ENCODE results near the gene SMOC2.

Gene SMOC2

DNA sequence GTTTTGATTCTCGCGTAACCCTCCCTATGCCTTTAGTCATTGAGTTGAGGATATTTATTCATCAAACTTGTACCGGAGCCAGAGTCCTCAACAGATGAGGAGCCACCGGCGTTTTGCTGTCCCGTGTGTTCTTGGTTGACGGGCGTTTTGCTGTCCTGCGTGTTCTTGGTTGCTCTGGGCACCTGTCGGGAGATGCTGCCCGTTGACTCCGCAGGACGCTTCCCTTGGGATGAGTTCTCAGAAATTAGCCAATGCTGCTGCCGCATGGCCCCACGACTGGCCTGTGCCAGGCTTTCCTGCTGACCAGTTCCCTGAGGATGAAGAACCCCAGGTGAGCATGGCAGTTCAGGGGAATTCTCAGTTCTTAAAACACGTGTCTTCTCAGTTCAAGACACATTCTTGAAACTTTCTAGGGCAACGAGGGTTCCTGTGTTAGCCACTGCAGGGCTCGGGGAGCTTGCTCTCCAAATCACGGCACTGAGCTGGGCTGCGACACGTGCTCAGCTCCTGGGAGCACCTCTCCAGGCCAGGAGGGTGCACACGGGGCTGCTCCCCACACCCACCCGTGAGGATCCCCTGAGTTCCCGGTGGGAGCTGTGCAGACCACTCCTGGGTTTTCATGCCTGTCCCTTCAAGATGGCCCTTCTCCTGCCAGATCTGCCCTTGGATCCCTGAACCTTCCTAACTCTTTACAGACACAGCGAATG, 265.6 kb downstream of the SMOC2 start:
- POLR2A ChIA-PET = no interaction called here
- no peak overlapping the region for H3K4me3 ChIP-seq (ENCODE audit: low read depth, low read length)
- no peaks in the 10 kb centered on the region for H3K4me1 ChIP-seq (ENCODE audit: control insufficient read depth, insufficient read depth, low read length)
- CTCF ChIA-PET = no interaction called here
- no peaks in the 10 kb centered on the region for H3K36me3 ChIP-seq (ENCODE audit: control insufficient read depth in 2 of 2, insufficient read depth in 1 of 2, low read length in 2 of 2)
- no peaks in the 10 kb centered on the region for H3K9me3 ChIP-seq (ENCODE audit: control insufficient read depth, insufficient read depth, low read depth, low read length)
- no peak overlapping the region for H3K27ac ChIP-seq (ENCODE audit: extremely low read depth, low read depth, low read length)
- TF ChIP-seq, protein P1, sequence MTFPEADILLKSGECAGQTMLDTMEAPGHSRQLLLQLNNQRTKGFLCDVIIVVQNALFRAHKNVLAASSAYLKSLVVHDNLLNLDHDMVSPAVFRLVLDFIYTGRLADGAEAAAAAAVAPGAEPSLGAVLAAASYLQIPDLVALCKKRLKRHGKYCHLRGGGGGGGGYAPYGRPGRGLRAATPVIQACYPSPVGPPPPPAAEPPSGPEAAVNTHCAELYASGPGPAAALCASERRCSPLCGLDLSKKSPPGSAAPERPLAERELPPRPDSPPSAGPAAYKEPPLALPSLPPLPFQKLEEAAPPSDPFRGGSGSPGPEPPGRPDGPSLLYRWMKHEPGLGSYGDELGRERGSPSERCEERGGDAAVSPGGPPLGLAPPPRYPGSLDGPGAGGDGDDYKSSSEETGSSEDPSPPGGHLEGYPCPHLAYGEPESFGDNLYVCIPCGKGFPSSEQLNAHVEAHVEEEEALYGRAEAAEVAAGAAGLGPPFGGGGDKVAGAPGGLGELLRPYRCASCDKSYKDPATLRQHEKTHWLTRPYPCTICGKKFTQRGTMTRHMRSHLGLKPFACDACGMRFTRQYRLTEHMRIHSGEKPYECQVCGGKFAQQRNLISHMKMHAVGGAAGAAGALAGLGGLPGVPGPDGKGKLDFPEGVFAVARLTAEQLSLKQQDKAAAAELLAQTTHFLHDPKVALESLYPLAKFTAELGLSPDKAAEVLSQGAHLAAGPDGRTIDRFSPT (tag by site-specific recombination; IDR thresholded peaks at IDR 0.05) = no peak
- TF ChIP-seq ZNF10 (tag by site-specific recombination; IDR thresholded peaks at IDR 0.05) = no peak
- no peak for TF ChIP-seq ZNF521 (tag by site-specific recombination; IDR thresholded peaks at IDR 0.05)
- TF ChIP-seq ZNF623 (tag by site-specific recombination; IDR thresholded peaks at IDR 0.05) = no peak
- TF ChIP-seq ZBTB21 (tag by site-specific recombination; IDR thresholded peaks at IDR 0.05) = no peak
- TF ChIP-seq MZF1 (tag by site-specific recombination; IDR thresholded peaks at IDR 0.05; ENCODE audit: borderline replicate concordance) = no peak
- TF ChIP-seq ZNF324 (tag by site-specific recombination; IDR thresholded peaks at IDR 0.05) = no peak
- no peak for TF ChIP-seq ZNF670 (tag by site-specific recombination; IDR thresholded peaks at IDR 0.05; ENCODE audit: low read depth)
- TF ChIP-seq, protein P2, sequence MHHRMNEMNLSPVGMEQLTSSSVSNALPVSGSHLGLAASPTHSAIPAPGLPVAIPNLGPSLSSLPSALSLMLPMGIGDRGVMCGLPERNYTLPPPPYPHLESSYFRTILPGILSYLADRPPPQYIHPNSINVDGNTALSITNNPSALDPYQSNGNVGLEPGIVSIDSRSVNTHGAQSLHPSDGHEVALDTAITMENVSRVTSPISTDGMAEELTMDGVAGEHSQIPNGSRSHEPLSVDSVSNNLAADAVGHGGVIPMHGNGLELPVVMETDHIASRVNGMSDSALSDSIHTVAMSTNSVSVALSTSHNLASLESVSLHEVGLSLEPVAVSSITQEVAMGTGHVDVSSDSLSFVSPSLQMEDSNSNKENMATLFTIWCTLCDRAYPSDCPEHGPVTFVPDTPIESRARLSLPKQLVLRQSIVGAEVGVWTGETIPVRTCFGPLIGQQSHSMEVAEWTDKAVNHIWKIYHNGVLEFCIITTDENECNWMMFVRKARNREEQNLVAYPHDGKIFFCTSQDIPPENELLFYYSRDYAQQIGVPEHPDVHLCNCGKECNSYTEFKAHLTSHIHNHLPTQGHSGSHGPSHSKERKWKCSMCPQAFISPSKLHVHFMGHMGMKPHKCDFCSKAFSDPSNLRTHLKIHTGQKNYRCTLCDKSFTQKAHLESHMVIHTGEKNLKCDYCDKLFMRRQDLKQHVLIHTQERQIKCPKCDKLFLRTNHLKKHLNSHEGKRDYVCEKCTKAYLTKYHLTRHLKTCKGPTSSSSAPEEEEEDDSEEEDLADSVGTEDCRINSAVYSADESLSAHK (tag by site-specific recombination; IDR thresholded peaks at IDR 0.05) = no peak
- TF ChIP-seq ZNF654 (tag by site-specific recombination; IDR thresholded peaks at IDR 0.05; ENCODE audit: low read depth) = no peak
- no peak for TF ChIP-seq ZNF157 (tag by site-specific recombination; IDR thresholded peaks at IDR 0.05)
- no peak for TF ChIP-seq ZBTB20 (tag by site-specific recombination; IDR thresholded peaks at IDR 0.05)
- no peak for TF ChIP-seq ZNF530 (tag by site-specific recombination; IDR thresholded peaks at IDR 0.05; ENCODE audit: low read depth)
- no peak for TF ChIP-seq MEIS1 (CRISPR knock-in tag; IDR thresholded peaks at IDR 0.05; ENCODE audit: borderline replicate concordance)

DNA sequence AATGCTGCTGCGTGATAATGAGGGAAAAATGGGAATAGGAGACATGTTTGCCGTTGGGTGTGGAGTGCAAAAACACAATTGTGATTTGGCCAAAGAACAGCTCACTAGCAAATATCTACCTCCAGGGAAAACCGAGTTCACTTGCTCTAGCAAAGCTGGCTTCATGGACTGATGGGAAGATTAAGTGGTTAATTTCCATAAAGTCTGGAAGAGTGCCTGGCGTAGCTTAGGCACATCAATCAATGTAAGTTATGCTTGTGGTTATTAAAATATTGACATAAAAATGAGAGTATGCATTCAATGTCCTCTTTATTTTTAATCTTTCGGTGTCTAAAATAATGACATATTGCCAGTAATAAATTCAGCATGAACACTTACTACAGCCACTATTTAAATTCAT, 267.5 kb downstream of the SMOC2 start:
- Histone ChIP-seq H3K4me1 (ENCODE audit: control insufficient read depth, insufficient read depth, low read length) (no peaks in the 10 kb centered on the region), H3K9me3 (ENCODE audit: control insufficient read depth, insufficient read depth, low read depth, low read length) (no peaks in the 10 kb centered on the region), H3K36me3 (ENCODE audit: control insufficient read depth in 2 of 2, insufficient read depth in 1 of 2, low read length in 2 of 2) (no peaks in the 10 kb centered on the region), H3K27ac (ENCODE audit: extremely low read depth, low read depth, low read length) (no peak overlapping the region), H3K4me3 (ENCODE audit: low read depth, low read length) (no peak overlapping the region)
- ChIA-PET CTCF (interaction anchor here (0.5 to 1.6 kb wide), 2 partner anchors 11 to 28 kb away, joined by 3 read pairs; no protein-coding TSS in a partner anchor), POLR2A (no interaction called here)
- TF ChIP-seq, protein P3, sequence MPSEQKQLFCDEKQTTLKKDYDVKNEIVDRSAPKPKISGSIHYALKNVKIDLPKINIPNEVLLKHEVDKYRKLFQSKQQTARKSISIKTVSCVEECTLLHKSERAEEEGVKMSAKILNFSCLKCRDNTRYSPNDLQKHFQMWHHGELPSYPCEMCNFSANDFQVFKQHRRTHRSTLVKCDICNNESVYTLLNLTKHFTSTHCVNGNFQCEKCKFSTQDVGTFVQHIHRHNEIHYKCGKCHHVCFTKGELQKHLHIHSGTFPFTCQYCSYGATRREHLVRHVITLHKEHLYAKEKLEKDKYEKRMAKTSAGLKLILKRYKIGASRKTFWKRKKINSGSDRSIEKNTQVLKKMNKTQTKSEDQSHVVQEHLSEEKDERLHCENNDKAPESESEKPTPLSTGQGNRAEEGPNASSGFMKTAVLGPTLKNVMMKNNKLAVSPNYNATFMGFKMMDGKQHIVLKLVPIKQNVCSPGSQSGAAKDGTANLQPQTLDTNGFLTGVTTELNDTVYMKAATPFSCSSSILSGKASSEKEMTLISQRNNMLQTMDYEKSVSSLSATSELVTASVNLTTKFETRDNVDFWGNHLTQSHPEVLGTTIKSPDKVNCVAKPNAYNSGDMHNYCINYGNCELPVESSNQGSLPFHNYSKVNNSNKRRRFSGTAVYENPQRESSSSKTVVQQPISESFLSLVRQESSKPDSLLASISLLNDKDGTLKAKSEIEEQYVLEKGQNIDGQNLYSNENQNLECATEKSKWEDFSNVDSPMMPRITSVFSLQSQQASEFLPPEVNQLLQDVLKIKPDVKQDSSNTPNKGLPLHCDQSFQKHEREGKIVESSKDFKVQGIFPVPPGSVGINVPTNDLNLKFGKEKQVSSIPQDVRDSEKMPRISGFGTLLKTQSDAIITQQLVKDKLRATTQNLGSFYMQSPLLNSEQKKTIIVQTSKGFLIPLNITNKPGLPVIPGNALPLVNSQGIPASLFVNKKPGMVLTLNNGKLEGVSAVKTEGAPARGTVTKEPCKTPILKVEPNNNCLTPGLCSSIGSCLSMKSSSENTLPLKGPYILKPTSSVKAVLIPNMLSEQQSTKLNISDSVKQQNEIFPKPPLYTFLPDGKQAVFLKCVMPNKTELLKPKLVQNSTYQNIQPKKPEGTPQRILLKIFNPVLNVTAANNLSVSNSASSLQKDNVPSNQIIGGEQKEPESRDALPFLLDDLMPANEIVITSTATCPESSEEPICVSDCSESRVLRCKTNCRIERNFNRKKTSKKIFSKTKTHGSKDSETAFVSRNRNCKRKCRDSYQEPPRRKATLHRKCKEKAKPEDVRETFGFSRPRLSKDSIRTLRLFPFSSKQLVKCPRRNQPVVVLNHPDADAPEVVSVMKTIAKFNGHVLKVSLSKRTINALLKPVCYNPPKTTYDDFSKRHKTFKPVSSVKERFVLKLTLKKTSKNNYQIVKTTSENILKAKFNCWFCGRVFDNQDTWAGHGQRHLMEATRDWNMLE (tag by site-specific recombination; conservative IDR thresholded peaks at IDR 0.05; ENCODE audit: low read depth) = no peak
- TF ChIP-seq, protein P4, sequence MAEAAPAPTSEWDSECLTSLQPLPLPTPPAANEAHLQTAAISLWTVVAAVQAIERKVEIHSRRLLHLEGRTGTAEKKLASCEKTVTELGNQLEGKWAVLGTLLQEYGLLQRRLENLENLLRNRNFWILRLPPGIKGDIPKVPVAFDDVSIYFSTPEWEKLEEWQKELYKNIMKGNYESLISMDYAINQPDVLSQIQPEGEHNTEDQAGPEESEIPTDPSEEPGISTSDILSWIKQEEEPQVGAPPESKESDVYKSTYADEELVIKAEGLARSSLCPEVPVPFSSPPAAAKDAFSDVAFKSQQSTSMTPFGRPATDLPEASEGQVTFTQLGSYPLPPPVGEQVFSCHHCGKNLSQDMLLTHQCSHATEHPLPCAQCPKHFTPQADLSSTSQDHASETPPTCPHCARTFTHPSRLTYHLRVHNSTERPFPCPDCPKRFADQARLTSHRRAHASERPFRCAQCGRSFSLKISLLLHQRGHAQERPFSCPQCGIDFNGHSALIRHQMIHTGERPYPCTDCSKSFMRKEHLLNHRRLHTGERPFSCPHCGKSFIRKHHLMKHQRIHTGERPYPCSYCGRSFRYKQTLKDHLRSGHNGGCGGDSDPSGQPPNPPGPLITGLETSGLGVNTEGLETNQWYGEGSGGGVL (tag by site-specific recombination; IDR thresholded peaks at IDR 0.05) = no peak
- TF ChIP-seq SCRT2 (tag by site-specific recombination; IDR thresholded peaks at IDR 0.05) = no peak
- TF ChIP-seq, protein P5, sequence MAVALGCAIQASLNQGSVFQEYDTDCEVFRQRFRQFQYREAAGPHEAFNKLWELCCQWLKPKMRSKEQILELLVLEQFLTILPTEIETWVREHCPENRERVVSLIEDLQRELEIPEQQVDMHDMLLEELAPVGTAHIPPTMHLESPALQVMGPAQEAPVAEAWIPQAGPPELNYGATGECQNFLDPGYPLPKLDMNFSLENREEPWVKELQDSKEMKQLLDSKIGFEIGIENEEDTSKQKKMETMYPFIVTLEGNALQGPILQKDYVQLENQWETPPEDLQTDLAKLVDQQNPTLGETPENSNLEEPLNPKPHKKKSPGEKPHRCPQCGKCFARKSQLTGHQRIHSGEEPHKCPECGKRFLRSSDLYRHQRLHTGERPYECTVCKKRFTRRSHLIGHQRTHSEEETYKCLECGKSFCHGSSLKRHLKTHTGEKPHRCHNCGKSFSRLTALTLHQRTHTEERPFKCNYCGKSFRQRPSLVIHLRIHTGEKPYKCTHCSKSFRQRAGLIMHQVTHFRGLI (tag by site-specific recombination; IDR thresholded peaks at IDR 0.05) = no peak

All from HEK293 (cell line).